ENCODE data around the gene CSKMT.

GRCh38 chr11:62682518-62682917 lies 17.4 kb downstream of the CSKMT start:
- TF ChIP-seq, protein P1, sequence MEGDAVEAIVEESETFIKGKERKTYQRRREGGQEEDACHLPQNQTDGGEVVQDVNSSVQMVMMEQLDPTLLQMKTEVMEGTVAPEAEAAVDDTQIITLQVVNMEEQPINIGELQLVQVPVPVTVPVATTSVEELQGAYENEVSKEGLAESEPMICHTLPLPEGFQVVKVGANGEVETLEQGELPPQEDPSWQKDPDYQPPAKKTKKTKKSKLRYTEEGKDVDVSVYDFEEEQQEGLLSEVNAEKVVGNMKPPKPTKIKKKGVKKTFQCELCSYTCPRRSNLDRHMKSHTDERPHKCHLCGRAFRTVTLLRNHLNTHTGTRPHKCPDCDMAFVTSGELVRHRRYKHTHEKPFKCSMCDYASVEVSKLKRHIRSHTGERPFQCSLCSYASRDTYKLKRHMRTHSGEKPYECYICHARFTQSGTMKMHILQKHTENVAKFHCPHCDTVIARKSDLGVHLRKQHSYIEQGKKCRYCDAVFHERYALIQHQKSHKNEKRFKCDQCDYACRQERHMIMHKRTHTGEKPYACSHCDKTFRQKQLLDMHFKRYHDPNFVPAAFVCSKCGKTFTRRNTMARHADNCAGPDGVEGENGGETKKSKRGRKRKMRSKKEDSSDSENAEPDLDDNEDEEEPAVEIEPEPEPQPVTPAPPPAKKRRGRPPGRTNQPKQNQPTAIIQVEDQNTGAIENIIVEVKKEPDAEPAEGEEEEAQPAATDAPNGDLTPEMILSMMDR (IDR thresholded peaks at IDR 0.05): no peak
- TF ChIP-seq POLR2A (IDR thresholded peaks at IDR 0.05) (no peak), POLR2AphosphoS5 (IDR thresholded peaks at IDR 0.05; ENCODE audit: insufficient read depth in 1 of 2, low read depth in 1 of 2) (no peak)
